NCI-H69 (cell line): ENCODE measurements around the gene FKBP1A.

Source experiments
- DNase-seq: peaks from one replicate; lab custom pipeline; 2025; lab: John Stamatoyannopoulos, UW

Gene FKBP1A

DNA sequence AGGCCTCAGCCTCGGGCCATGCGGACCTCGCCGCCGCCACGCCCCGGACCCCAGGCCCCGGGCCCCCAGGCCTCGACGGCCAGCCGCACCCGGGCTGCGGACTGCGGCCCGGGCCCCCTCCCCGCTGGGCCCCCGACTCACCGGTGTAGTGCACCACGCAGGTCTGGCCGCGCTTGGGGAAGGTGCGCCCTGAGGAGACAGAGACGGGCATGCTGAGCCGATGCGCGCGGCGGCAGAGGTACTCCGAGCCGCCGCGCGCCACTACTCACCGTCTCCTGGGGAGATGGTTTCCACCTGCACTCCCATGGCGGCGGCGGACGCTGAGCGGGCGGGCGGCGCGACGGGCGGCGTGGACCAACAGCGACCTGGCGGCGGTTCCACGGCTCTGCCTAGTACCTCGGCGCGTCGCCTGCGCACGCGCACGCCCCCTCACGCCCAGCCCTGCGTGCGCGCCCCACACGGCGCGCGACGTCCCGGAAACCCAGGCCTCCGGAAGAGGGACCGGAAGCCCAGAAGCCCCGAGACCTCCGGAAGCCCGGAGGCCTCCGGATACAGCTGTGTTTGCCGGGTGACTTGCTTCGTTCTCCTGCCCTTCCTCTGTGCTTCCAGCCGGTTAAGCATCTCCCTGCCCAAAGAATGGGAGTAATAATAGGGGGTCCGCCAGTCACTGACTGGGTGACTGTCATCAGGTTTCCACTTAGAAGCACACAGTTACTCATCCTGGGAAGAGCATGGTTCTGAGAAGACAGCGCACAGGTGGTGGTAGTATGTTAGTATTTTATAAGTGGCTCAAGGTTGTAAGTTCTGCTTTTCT is at the start of gene FKBP1A:
Gene FKBP1A (minus strand): TSS at position 362 of the 814 bp plus-strand sequence. CDS start 56 bp downstream, at position 306.
- peak; percentile 98 for DNase-seq

DNA sequence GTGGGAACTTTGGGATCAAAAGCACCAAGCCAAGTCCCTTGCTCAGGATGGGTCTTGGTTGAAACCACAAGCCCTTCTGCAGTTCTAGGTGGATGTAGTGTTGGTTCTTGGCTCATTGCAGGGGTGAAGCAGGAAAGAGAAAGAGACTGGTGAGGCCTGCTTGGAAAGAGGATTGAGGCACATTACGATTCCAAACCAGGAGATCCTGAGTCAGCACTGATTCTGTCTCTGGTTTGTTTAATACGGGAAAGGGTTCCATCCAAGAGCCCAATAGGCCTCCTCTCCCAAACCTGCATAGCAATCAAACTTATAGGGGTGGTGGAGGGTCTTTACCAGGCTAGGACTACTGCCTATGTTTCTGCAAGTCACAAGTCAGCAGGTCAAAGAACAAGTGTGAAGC is 49.5 kb upstream of the FKBP1A start:
- DNase-seq: no peak

DNA sequence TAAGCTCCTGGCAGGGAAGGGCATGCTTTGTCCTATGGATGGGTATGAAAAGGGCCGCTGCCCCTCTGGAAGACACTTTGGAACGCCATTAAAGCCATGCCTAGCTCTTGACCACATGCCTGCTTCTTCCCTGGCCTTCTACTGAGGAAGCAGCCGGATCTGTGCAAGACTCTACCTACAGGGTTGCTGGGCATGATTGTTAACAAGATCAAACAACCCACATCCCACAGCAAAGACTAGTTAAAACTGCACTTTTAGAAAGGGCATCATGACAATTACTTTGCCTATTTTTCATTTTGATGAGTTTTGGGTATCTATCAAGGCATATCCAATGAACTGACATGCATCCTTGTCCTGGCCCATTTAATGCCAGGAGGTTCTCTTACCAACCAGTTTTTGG is 48.3 kb upstream of the FKBP1A start:
- no peak for DNase-seq

DNA sequence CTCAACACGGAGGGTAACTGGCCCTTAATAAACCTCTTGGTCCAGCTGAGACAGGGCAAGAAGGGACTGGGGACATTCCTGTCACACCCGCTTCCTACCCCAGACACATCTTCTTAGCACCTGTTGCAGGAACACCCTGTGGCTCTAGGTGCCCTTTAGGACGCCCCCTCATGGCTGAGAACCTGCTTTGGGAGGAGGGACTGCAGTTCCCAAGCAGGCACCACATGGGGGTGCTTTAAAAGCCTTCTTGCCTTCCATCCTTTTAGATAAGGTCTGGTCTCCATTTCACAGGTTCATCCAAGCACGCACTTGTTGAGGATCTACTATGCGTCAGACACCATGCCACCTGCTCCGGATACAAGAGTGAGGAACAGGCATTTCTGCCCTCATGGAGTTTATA is 47.2 kb upstream of the FKBP1A start:
- peak; percentile 42 for DNase-seq

DNA sequence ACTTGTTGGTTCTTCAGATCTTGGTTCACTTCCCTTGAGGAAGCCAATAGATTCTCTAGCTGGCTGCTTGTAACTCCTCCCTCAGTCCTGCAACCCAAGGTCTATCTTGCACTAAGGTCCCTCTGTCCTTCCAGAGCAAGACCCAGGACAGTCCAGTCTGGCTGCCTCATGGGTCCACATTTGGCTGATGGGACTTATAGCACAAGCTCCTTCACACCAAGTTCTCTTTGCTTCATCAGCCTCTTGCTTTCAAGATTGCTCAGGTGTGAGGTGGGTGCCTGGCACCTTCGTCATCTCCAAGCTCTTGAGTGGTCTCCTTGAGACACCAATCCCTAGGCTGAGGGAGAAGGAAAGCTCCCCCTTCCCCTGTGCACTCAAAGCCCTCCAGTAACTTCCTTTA is 45.5 kb upstream of the FKBP1A start:
- no peak for DNase-seq

DNA sequence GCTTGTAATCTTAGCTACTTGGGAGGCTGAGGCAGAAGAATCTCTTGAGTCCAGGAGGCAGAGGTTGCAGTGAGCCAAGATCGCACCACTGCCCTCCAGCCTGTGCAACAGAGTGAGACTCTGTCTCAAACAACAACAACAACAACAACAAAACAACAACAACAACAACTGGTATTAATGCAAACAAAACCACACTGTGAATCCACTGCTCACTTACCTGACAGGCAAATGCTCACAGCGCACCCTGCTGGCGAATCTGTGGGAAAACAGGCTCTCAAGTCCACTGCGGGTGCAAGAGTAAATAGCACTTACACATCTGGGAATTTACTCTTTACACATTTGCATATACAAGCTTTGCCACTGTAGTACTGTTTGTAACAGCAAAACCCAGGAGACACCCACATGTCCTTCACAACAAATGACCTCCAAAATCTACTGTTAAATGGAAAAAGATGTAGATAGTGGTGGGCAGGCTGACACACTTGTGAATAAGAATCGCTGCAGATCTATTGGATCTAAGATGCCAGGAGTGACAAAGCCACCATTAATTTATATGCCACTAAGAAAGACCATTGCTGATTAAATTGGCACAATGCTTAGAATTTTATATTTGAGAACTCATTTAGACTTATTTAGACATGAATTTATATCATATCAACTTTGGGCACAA is 44.5 kb upstream of the FKBP1A start:
- peak; percentile 77 for DNase-seq

DNA sequence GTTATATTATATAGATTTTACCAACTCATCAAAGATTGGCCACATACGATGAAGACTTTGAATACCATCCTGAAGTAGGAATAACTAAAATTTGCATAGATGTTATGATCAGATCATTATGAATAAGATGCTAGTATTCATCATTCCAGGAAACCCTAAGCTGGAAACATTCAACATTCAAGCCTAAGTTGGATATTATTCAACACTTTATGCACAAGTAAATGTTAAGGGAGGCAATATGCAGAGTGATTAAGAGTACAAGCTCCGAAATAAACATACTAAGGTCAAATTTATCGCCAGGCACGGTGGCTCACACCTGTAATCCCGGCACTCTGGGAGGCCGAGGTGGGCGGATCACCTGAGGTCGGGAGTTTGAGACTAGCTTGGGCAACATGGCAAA is 43.4 kb upstream of the FKBP1A start:
- DNase-seq: no peak

DNA sequence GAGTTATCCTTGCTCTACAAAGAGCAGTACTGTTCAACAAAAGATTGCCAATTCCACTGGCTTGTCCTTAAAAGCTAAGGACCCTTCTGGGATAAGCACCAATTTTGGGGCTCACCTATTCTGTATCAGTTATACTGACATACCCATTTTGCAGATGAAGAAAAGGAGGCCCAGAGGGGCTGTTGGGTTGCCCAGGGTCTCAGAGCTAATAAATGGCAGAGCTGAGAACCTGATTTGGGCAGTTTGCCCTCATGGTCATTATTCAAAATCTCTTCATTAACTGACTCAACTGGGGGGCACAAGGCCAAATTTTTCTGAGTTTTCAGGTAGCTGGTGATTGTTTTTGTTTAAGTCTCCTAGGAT is 42.5 kb upstream of the FKBP1A start:
- DNase-seq: no peak

DNA sequence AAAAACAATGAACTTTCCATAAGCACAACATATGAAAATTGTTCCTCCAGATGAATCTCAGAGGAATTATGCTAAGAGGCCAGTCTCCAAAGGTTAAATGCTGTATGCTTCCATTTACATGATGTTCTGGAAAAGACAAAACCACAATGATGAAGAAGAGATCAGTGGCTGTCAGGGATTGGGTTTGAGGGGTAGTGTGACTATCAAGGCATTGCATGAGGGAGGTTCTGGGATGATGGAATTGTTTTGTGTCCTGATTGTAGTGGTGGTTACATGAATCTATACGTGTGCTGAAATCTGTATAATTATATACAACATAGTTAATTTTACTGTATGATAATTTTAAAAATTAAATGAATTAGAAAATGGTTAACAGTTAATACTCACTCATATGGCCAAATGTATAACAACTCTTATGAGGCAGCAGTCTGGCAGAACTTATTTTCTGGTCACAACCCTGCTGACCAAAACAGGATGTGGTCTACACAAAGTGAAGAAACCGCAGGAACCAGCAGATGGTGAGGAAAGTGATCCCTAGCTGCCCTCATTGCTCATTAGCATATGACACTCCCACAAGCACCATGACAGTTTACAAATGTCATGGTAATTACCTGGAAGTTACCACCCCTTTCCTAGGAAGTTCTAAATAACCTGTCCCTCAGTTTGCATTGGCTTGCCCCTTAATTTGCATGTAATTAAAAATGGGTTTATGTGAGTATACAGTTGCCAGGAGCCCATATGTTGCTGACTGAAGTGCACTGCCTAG is 41.9 kb upstream of the FKBP1A start:
- peak; percentile 97 for DNase-seq

DNA sequence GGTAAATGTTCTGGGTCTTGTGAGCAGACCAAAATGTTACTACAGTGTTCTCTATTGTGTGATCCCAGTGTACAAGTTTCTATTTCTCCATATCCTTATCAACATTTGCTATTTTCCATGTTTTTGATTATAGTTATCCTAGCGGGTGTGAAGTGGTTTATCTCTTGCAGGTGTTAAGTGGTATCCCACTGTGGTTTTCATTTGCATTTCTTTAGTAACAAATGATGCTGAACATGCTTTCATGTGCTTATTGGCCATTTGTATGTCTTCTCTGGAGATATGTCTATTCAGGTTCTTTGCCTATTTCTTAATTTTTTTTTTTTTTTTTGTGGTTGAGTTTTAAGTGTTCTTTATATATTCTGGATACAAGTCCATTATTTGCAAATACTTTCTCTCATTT is 38.3 kb upstream of the FKBP1A start:
- peak; percentile 28 for DNase-seq

DNA sequence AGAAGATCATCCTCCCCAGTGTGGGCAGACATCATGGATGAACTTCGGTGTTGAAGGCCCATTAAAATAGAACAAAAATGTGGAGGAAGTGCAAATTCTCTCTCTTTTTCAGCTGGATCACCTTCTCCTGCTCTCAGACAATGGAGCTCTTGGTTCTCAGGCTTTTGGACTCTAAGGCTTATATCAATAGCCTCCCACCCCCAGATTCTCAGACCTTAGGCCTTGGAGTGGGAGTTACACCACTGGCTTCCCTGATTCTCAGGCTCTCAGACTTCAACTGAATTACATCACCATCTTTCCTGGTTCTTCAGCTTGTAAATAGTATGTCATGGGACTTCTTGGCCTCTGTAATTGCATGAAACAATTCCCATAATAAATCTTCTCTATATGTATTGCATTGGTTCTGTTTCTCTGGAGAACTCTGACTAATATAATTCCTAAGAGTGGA is 37.2 kb upstream of the FKBP1A start:
- DNase-seq: no peak

DNA sequence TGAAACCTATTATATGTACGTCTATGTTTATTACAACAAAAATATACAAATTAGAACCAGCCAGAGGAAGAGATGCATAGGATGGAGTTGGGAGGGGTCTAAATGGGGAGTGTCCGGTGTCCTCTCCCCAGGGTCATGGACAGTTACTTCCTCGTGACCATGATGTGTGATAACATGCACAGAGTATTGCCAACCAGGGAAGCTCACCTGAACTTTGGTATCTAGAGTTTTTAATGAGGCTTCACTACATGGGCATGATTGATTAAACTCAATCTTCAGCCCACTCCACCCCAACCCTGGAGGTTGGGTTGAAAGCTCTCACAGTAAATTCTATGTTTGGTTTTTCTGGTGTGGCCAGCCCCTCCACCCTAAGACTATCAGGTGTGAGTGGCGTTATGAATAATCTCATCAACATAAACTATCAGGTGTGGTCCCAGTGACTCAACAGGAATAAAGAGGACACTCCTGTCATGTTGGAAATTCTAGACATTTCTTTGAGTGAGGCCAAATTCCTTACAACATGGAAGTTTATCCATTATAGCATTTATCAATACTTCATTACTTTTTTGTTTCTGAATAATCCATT is 36.4 kb upstream of the FKBP1A start:
- peak; percentile 6 for DNase-seq

DNA sequence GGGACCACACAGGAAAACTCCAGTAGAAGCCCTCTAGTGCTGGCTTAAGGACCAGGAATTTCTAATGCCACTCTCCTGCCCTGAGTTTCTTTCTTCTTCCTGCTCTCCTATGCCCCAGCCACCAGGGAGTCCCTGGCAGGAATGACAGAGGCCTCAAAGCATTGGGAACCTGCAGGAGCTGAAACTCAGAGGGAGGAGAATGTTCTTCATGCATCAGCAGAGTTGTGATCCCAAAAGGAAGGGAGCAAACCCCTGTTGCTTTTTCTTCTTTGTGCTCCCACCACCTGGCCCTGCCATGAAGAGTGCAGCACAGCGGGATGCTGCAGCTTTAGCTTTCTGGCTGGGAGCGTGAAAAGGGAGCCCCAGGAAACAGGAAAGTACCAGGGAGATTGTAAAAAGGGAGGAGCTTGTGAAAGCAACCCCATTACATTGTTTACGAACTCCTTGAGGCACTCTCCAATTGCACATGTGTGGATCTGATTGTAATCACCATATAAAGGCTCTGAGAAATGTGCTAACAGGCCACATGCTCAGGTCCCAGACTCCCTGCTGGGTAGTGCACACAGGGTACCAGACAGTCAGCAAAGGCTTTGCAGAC is 34.7 kb upstream of the FKBP1A start:
- DNase-seq: peak; percentile 100

DNA sequence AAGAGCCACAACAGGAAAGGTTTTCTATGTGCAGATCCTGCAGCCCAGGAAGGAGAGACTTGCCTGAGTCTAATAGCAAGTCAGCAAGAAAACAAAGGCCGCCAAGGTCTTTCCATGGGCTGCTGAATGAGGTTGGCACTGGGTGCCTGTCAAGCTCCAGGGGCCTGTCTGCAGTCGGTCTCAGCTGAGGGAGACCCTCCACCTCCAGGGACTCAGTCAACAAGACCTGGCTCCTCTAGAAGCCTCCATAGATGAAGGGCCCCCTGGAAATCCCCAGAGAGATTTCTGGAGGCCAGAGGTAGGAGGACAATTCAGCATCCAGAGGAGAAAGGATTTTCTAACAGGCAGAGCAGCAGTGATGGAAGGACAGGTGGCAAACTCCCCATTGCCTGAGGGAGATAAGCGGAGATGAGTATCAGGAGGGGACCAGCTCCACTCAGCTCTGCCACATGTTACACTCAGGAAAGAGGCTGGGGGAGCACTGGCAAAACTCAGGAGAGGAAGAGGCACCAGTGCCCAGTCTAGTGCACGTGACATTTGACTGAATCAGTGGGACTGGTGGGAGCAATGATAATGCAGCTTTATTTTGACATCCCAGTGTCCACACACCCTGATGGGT is 33.5 kb upstream of the FKBP1A start:
- peak; percentile 70 for DNase-seq

DNA sequence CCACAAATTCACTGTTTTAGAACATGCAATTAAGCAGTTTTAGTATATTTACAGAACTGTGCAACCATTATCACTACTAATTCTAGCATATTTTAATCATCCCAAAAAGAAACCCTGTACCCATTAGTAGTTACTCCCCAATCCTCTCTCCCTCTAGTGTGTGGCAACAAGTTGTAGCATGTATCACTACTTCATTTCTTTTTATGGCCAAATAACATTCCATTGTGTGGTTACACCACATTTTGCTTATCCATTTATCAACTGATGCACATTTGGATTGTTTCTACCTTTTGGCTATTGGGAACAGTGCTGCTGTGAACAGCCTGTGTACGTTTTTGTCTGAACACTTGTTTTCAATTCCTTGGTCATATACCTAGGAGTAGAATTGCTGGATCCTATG is 31.5 kb upstream of the FKBP1A start:
- no peak for DNase-seq

DNA sequence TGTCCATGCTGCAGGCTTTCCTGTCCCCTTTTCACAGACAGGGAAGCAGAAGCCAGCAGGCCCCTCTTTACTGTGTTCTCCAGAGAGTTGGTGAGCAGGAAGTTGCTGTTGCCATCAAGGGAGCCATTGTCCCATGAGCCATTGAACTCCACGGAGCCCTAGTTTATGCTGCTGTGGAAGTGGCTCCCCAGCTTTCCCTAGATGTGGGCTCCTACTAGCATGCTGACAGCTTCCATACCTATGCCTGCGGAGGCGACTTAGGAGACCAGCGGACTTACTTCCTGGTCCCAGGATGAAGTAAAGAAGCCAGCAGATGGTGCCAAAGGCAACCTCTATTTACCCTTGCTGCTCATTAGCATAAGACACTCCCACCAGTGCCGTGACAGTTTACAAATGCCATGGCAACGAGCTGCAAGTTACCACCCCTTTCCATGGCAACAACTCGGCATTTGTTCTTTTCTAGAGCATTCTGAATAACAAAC is 30.8 kb upstream of the FKBP1A start:
- peak; percentile 97 for DNase-seq

DNA sequence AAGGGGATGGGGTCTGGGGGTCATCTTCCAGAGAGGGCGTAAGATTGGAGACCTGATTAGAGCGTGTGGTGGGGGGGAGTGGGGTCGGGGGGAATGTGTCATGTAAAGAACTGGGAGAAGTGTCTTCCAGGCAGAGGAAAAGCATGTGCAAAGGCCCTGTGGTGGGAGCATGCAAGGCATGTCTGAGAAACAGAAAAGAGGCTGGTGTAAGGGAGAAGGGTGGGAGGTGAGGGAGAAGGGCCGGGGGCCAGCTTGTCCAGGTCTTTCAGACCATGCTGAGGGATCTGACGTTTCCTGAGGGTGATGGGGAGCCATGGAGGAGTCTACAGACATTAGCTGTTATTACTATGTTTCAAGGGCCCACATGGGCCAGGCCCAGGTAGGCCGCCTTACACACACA is 30.4 kb upstream of the FKBP1A start:
- DNase-seq: no peak

DNA sequence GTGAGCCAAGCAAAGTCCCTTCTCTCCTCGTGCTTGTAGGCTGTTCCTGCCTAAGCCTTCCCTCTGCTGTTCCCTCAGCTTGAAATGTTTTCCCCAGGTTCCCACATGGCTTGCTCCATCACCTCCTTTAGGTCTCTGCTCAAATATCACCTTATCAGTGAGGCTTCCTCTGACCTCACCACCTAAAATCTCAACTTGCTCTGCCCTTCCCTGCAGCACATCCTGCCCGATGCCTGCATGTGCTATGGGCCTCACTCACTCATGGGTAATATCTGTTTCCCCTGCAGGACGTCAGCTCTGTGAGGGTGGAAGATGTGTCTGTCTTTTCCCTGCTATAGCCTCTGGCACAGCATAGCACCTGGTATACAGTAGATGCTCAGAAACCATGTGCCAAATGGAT is 29.9 kb upstream of the FKBP1A start:
- no peak for DNase-seq

DNA sequence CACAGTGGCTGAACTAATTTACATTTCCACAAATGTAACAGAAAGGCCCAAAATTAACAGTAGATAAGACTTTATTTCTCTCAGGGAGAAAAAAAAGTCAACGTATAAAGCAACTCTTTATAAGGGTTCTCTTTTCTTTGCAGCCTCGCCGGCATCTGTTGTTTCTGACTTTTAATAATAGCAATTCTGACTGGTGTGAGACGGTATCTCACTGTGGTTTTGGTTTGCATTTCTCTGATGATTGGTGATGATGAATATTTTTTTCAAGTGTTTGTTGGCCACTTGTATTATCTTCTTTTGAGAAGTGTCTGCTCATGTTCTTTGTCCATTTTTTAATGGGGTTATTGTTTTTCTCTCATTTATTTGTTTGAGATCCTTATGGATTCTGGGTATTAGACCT is 27.2 kb upstream of the FKBP1A start:
- DNase-seq: no peak

DNA sequence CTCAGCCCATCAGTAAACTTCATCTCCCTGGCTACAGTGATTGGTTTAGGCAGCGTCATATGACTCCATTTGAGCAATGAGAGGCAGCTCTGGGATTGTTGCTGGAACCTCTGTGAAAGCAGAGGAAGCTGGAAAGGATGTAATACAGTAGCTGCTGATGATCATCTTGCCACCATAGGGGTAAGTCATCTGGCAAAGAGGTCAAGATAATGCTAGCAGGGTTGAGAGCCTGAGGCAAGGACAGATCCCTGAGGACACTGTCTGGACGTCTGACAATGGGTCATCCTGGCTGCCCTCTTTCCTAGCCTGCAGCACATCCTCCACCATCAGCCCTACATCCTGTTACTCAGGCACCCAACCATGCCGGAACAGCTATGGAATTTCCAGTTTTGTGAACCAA is 25.5 kb upstream of the FKBP1A start:
- no peak for DNase-seq

DNA sequence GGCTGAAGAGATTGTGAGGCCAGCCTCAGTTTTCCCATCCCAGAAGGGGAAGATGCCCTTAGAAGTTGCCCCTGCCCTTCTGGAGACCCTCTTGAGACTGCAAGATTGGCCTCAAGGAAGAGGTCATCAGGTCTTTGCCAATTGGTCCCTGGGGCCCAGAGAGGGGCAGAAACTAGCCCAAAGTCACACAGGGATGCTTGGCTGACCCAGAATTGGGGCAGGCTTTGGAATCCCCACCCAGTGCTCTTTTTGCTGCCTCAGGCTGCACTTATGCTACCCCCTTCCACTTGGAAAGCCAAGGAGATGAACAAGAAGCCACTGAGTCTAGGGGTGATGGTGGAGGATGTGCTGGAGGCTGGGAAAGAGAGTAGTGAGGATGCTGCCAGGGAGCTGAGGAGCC is 24.9 kb upstream of the FKBP1A start:
- no peak for DNase-seq

DNA sequence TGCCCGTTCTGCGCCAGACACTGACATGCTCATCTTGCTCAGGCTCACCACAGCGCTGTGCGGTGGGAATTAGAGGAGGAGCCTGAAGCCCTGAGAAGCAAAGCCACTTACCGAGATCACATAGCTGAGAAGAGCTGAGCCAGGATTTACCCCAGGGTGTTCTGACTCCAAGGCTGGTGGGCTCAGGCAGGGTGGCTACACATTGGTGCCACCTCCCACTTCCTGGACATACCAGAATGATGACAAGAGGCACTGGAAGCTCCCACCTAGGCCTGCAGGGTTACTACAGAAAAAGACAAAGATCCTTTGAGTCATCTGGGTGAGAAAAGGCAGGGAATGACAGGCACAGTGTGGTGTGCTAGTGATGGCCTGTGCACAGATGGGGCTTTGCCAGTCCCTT is 24.4 kb upstream of the FKBP1A start:
- DNase-seq: no peak
